GM19240 (cell line): ENCODE data around the gene LY86.
A peak's percentile ranks its signal among the peaks of the same experiment; 100 is the strongest.

Experiments used
- DNase-seq: peaks from one replicate; pipeline ENCODE4 v3.0.0; 2011; ENCODE audit warnings: low spot score; ENCODE audit not compliant: insufficient read length

The LY86 gene

GRCh38 chr6:6681075-6681849 is 92.7 kb downstream of the LY86 start:
- DNase-seq: no peak

GRCh38 chr6:6682225-6682624 is 93.7 kb downstream of the LY86 start:
- no peak for DNase-seq

GRCh38 chr6:6683969-6684833 is 95.7 kb downstream of the LY86 start:
- peak; percentile 65 for DNase-seq

GRCh38 chr6:6685249-6686040 is 96.9 kb downstream of the LY86 start:
- no peak for DNase-seq

GRCh38 chr6:6686176-6686575 is 97.7 kb downstream of the LY86 start:
- DNase-seq: no peak

GRCh38 chr6:6686748-6687601 is 98.5 kb downstream of the LY86 start:
- DNase-seq: no peak

GRCh38 chr6:6688283-6688682 is 99.8 kb downstream of the LY86 start:
- no peak for DNase-seq

- DNase-seq: no peak
Measured at GRCh38 chr6:6688951-6689350, 100.4 kb downstream of the LY86 start.

GRCh38 chr6:6689400-6690143 is 101.1 kb downstream of the LY86 start:
- no peak for DNase-seq

GRCh38 chr6:6690144-6690483 is 101.6 kb downstream of the LY86 start:
- no peak for DNase-seq

GRCh38 chr6:6694368-6694780 is 105.9 kb downstream of the LY86 start:
- DNase-seq: no peak

GRCh38 chr6:6694825-6695624 is 106.5 kb downstream of the LY86 start:
- no peak for DNase-seq

- no peak for DNase-seq
Measured at GRCh38 chr6:6695625-6696276, 107.2 kb downstream of the LY86 start.

- DNase-seq: peak; percentile 41
Measured at GRCh38 chr6:6696867-6697531, 108.5 kb downstream of the LY86 start.

GRCh38 chr6:6697620-6698019 is 109.1 kb downstream of the LY86 start:
- DNase-seq: no peak

GRCh38 chr6:6699741-6700367 is 111.3 kb downstream of the LY86 start:
- DNase-seq: no peak

- DNase-seq: no peak
Measured at GRCh38 chr6:6700407-6701270, 112.1 kb downstream of the LY86 start.
